Endothelial cell of umbilical vein (primary cell): ENCODE data around the gene ASB13. TPM values are rescaled to one million over a fixed set of nuclear protein-coding genes. Genes with fewer than 3 reads are reported as not detected.

ENCODE experiments used
- BruUV-seq: library from RNA; stranded (reverse); fragments of 400-500 nt; replicated peaks from 2 replicates; lab custom pipeline; 2021; lab: Mats Ljungman, UMichigan
- CTCF ChIA-PET: fragments of 300-600, 350-600 bp; sonication (Branson Sonifier 250); formaldehyde crosslinking; loops from one replicate; lab custom pipeline; 2021; ENCODE audit warnings: antibody characterized with exemption, inconsistent platforms; lab: Charles Lee
- POLR2A ChIA-PET: fragments of 300-600, 350-600 bp; sonication (Branson Sonifier 250); formaldehyde crosslinking; loops from one replicate; lab custom pipeline; 2021; ENCODE audit warnings: antibody characterized with exemption, inconsistent platforms; lab: Charles Lee
- DNase-seq: peaks from one replicate; pipeline ENCODE4 v3.0.0-alpha.2; 2011; ENCODE audit warnings: low read depth, low spot score
- FAIRE-seq: peaks from 2 replicates; lab custom pipeline; 2011; peaks lifted over from hg19 to GRCh38; lab: Jason Lieb, UNC
- H2AFZ ChIP-seq: 2 replicates; pipeline ENCODE4 v1.6.0; 2012; ENCODE audit warnings: low read depth, low read length, control low read depth, inconsistent platforms
- H3K27ac ChIP-seq: 2 replicates; pipeline ENCODE4 v1.5.1; 2011; ENCODE audit warnings: low read depth, mild to moderate bottlenecking, control low read depth, low read length, moderate library complexity; ENCODE audit not compliant: insufficient read depth
- H3K27me3 ChIP-seq, 2 experiments: 2 replicates each; pipeline versions ENCODE4 v1.6.0 to v1.6.1; 2011; ENCODE audit warnings: low read length in 2 of 2, mixed read lengths in 1 of 2; ENCODE audit not compliant: control insufficient read depth in 2 of 2, insufficient read depth in 2 of 2
- H3K36me3 ChIP-seq, 2 experiments: 2 replicates in 1 of 2; 3 replicates in 1 of 2; pipeline ENCODE4 v1.5.1; 2011; ENCODE audit warnings: low read length in 2 of 2, mild to moderate bottlenecking in 1 of 2, moderate library complexity in 1 of 2; ENCODE audit not compliant: control insufficient read depth in 2 of 2, insufficient read depth in 2 of 2; ENCODE audit errors: extremely low read depth in 1 of 2
- H3K4me1 ChIP-seq: 3 replicates; pipeline ENCODE4 v1.5.1; 2011; ENCODE audit warnings: mild to moderate bottlenecking, low read length; ENCODE audit not compliant: control insufficient read depth, insufficient read depth; ENCODE audit errors: extremely low read depth
- H3K4me2 ChIP-seq: 2 replicates; pipeline ENCODE4 v1.6.1; 2011; ENCODE audit warnings: low read length, control low read depth, mixed read lengths; ENCODE audit not compliant: insufficient read depth
- H3K4me3 ChIP-seq, 3 experiments: fragments of 200-600 bp in 1 of 3; sonication (generic), shearing (Covaris generic) in 1 of 3; replicated peaks in 1 of 3; 2 replicates each; pipeline ENCODE4 v1.5.1; 2011 to 2016; ENCODE audit warnings: control low read depth in 3 of 3, low read length in 3 of 3, mild to moderate bottlenecking in 2 of 3, inconsistent platforms in 1 of 3, low read depth in 1 of 3, moderate library complexity in 1 of 3; ENCODE audit not compliant: insufficient read depth in 1 of 3
- H3K79me2 ChIP-seq: 2 replicates; pipeline ENCODE4 v1.6.0; 2012; ENCODE audit warnings: low read length, inconsistent platforms; ENCODE audit not compliant: control insufficient read depth, insufficient read depth
- H3K9ac ChIP-seq: replicated peaks from 2 replicates; pipeline ENCODE3; 2011; ENCODE audit warnings: low read length, control low read depth; ENCODE audit not compliant: insufficient read depth; ENCODE audit errors: extremely low read depth
- H3K9me1 ChIP-seq: replicated peaks from 3 replicates; pipeline ENCODE4 v1.6.0; 2011; ENCODE audit warnings: mild to moderate bottlenecking, low read length; ENCODE audit not compliant: control insufficient read depth, insufficient read depth; ENCODE audit errors: extremely low read depth
- H3K9me3 ChIP-seq: replicated peaks from 2 replicates; pipeline ENCODE4 v1.5.1; 2012; ENCODE audit warnings: low read length, inconsistent platforms; ENCODE audit not compliant: control insufficient read depth, insufficient read depth
- H4K20me1 ChIP-seq: replicated peaks from 2 replicates; pipeline ENCODE3; 2011; ENCODE audit warnings: mild to moderate bottlenecking, low read length; ENCODE audit not compliant: control insufficient read depth, insufficient read depth; ENCODE audit errors: extremely low read depth
- EZH2 ChIP-seq: IDR thresholded peaks from 2 replicates; pipeline ENCODE4 v1.6.1; 2012; ENCODE audit warnings: borderline replicate concordance, low read depth, mild to moderate bottlenecking, moderate library complexity, low read length, inconsistent platforms; ENCODE audit not compliant: severe bottlenecking
- FOS ChIP-seq: IDR thresholded peaks from 2 replicates; pipeline ENCODE4 v1.6.1; 2011; ENCODE audit warnings: mild to moderate bottlenecking, low read length, moderate library complexity, borderline replicate concordance; ENCODE audit not compliant: insufficient read depth
- GATA2 ChIP-seq: IDR thresholded peaks from 2 replicates; pipeline ENCODE4 v1.7.0; 2011; ENCODE audit warnings: low read depth, mild to moderate bottlenecking, moderate library complexity, mixed read lengths, low read length; ENCODE audit not compliant: insufficient read length, insufficient read depth
- JUN ChIP-seq: IDR thresholded peaks from 2 replicates; pipeline ENCODE4 v1.6.1; 2011; ENCODE audit warnings: borderline replicate concordance, low read depth; ENCODE audit not compliant: insufficient read length, insufficient read depth
- MYC ChIP-seq: IDR thresholded peaks from one replicate; pipeline ENCODE4 v1.6.1; 2011; ENCODE audit warnings: mild to moderate bottlenecking, low read depth, low read length
- POLR2A ChIP-seq: IDR thresholded peaks from 2 replicates; pipeline ENCODE4 v1.6.1; 2012; ENCODE audit warnings: low read depth, mild to moderate bottlenecking, control low read depth, low read length
- POLR2AphosphoS5 ChIP-seq: IDR thresholded peaks from 2 replicates; pipeline ENCODE4 v1.6.1; 2012; ENCODE audit warnings: low read depth, mild to moderate bottlenecking, control low read depth, low read length, moderate library complexity; ENCODE audit not compliant: insufficient read depth
- dilution Hi-C: fragments of 300-500 bp; cut with MboI; formaldehyde crosslinking; loops from one replicate; pipeline ENCODE4 v1.15.0; 2019; ENCODE audit warnings: low sequenced_read_pairs; ENCODE audit not compliant: extremely low pct_ligation_motif_present
- intact Hi-C: fragments of 100-400 bp; cut with micrococcal nuclease; formaldehyde crosslinking; loops from one replicate; pipeline ENCODE4 v1.10.0; 2022
- polyA plus RNA-seq, 4 experiments: library from polyadenylated mRNA; depleted of rRNA in 3 of 4; stranded (reverse) in 3 of 4; unstranded in 1 of 4; fragments of >200 nt; gene quantifications; 2 replicates each; pipeline versions ENCODE4 v1.2.1 to v1.2.3, GENCODE V29; 2011 to 2012; ENCODE audit warnings: missing spikeins in 1 of 4
- total RNA-seq: library from RNA; stranded (reverse); gene quantifications from 2 replicates; pipeline ENCODE4 v1.2.3, GENCODE V29; 2021
- TF ChIP-seq, protein P1 (sequence below), 2 donors: IDR thresholded peaks; 1 replicate in 1 of 2; 2 replicates in 1 of 2; pipeline ENCODE4 v1.5.1; 2011; ENCODE audit warnings: low read length in 2 of 2, mild to moderate bottlenecking in 2 of 2, moderate library complexity in 2 of 2, control low read depth in 1 of 2, inconsistent platforms in 1 of 2, low read depth in 1 of 2; ENCODE audit not compliant: insufficient read depth in 1 of 2; ENCODE audit errors: extremely low read depth in 1 of 2
- TF ChIP-seq, protein P2 (sequence below): IDR thresholded peaks from 2 replicates; pipeline ENCODE4 v1.6.1; 2011; ENCODE audit not compliant: insufficient read depth, insufficient read length

Gene ASB13
- total and polyA plus RNA-seq, 2 donors (not counting 3 experiments of a cell fraction or from before 2014, with no cell fraction given): 6.3 to 7.3 TPM

DNA sequence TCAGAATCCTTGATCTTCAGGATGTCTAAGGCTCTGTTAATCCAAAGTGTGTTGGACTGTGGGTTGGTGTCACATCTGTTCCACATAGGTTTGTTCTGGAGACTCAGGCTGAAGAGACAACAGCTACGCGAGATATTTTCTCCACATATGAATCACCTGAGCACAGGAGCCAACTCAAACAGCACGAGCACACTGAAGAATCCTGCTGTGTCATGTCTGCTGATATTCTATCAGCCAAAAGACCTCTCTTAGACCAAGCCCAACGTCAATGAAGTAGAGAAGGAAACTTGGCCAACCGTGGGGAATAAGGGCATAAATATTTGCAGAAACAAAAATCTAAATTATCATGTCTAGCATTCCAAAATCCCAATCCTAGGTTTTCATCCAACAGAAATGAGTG, 15.5 kb upstream of the ASB13 start:
- CTCF ChIA-PET: no interaction called here
- Histone ChIP-seq H3K79me2 (peaks cover 21% of the 10 kb centered on the region), H3K9ac (no peak overlapping the region), H4K20me1 (no peaks in the 10 kb centered on the region), H3K27me3 (peaks cover 17 to 26% of the 10 kb centered on the region in 2 experiments), H3K4me1 (peaks cover 9% of the 10 kb centered on the region), H3K4me2 (no peak overlapping the region), H3K27ac (no peak overlapping the region), H3K4me3 (no peak overlapping the region), H3K9me1 (no peaks in the 10 kb centered on the region), H3K9me3 (no peaks in the 10 kb centered on the region), H3K36me3 (no peaks in the 10 kb centered on the region), H2AFZ (no peak overlapping the region)
- intact Hi-C loops: no loop called here
- no TSS peak for BruUV-seq
- TF ChIP-seq, protein P1, sequence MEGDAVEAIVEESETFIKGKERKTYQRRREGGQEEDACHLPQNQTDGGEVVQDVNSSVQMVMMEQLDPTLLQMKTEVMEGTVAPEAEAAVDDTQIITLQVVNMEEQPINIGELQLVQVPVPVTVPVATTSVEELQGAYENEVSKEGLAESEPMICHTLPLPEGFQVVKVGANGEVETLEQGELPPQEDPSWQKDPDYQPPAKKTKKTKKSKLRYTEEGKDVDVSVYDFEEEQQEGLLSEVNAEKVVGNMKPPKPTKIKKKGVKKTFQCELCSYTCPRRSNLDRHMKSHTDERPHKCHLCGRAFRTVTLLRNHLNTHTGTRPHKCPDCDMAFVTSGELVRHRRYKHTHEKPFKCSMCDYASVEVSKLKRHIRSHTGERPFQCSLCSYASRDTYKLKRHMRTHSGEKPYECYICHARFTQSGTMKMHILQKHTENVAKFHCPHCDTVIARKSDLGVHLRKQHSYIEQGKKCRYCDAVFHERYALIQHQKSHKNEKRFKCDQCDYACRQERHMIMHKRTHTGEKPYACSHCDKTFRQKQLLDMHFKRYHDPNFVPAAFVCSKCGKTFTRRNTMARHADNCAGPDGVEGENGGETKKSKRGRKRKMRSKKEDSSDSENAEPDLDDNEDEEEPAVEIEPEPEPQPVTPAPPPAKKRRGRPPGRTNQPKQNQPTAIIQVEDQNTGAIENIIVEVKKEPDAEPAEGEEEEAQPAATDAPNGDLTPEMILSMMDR (IDR thresholded peaks at IDR 0.05; ENCODE audit: extremely low read depth in 1 of 2, insufficient read depth in 1 of 2, low read depth in 1 of 2, low read length in 2 of 2): no peak
- TF ChIP-seq POLR2AphosphoS5: no peak
- TF ChIP-seq FOS: no peak
- TF ChIP-seq, protein P2, sequence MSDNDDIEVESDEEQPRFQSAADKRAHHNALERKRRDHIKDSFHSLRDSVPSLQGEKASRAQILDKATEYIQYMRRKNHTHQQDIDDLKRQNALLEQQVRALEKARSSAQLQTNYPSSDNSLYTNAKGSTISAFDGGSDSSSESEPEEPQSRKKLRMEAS: no peak
- TF ChIP-seq GATA2: no peak
- no peak for TF ChIP-seq POLR2A
- no peak for TF ChIP-seq MYC
- TF ChIP-seq EZH2: no peak
- TF ChIP-seq JUN: no peak
- DNase-seq (no peak), FAIRE-seq (no peak)
- dilution Hi-C loops: no loop called here
- POLR2A ChIA-PET: no interaction called here
